ENCODE measurements around the gene CLPX. TPM values are rescaled to one million over a fixed set of nuclear protein-coding genes. Genes with fewer than 3 reads are reported as not detected.
"Not testable (repeated sequence)": the region's sequence is repeated elsewhere in the genome, so short reads cannot be mapped to it uniquely, and the experiment has no call there.

CLPX gene
- total and polyA plus RNA-seq, 11 donors, result 11.2 to 64.8 (median 54.0) TPM

GRCh38 chr15:65184305-65184867, 756 bp downstream of the CLPX start:
- Histone ChIP-seq H3K4me3 (peak overlapping the region; percentile 60 to 100 (median 86)), H3K4me1 (peaks cover 0 to 35% (median 18%) of the 10 kb centered on the region in 12 donors), H3K27me3 (no peaks in the 10 kb centered on the region), H3K36me3 (peaks cover 0 to 20% (median 9%) of the 10 kb centered on the region in 9 donors), H3K9me3 (no peaks in the 10 kb centered on the region), H3K27ac (peak overlapping the region; percentile 62 to 99 (median 96))
- whole genome bisulfite sequencing, 4 donors, result 0 to 1% (median 0%) methylated on average over 22 to 33 of the region's 33 CpGs
- peak; percentile 56 to 77 (median 62) for DNase-seq
- ATAC-seq, result peak; percentile 37 to 65 (median 48)
- intact Hi-C loops (cut with DNase I), result loop anchor here in 2 of 10 donors (2.0 to 5.0 kb wide), 3 partner anchors 52 to 120 kb away; partner anchors contain the start of genes PDCD7 (in 1 of the 2), RNU5A-1 (in 1 of the 2) and RNU5B-1 (in 1 of the 2)
- TF ChIP-seq POLR2A (IDR thresholded peaks at IDR 0.05), result no peak
- no peak for TF ChIP-seq CTCF (IDR thresholded peaks at IDR 0.05)

- Histone ChIP-seq H3K27ac (peak overlapping the region; percentile 62 to 99 (median 96)), H3K27me3 (no peaks in the 10 kb centered on the region), H3K4me1 (peaks cover 0 to 36% (median 18%) of the 10 kb centered on the region in 12 donors), H3K36me3 (peaks cover 0 to 26% (median 15%) of the 10 kb centered on the region in 9 donors), H3K9me3 (no peaks in the 10 kb centered on the region), H3K4me3 (peak overlapping the region; percentile 60 to 100 (median 86))
- DNase-seq (no peak), ATAC-seq (no peak)
- WGBS, 4 donors, result 1 to 4% (median 3%) methylated on average over 4 of the region's 4 CpGs
- intact Hi-C loops (cut with DNase I), result loop anchor here in 2 of 10 donors (2.0 to 5.0 kb wide), 3 partner anchors 52 to 121 kb away; partner anchors contain the start of genes PDCD7 (in 1 of the 2), RNU5A-1 (in 1 of the 2) and RNU5B-1 (in 1 of the 2)
- TF ChIP-seq CTCF (IDR thresholded peaks at IDR 0.05), result no peak
- no peak for TF ChIP-seq POLR2A (IDR thresholded peaks at IDR 0.05)
These were observed 1.3 kb downstream of the CLPX start for GRCh38 chr15:65183865-65184159.

GRCh38 chr15:65182538-65182937, 2.6 kb downstream of the CLPX start:
- intact Hi-C loops (cut with DNase I), result loop anchor here in 1 of 10 donors (5.0 kb wide), 1 partner anchor 50 kb away; the partner anchor contains the start of gene PDCD7
- no peak for ATAC-seq
- Histone ChIP-seq H3K4me3 (peak overlapping the region in 1 of 12 donors; percentile 92), H3K9me3 (no peaks in the 10 kb centered on the region), H3K36me3 (peaks cover 0 to 38% (median 28%) of the 10 kb centered on the region in 9 donors), H3K4me1 (peaks cover 0 to 36% (median 18%) of the 10 kb centered on the region in 12 donors), H3K27ac (no peak overlapping the region), H3K27me3 (no peaks in the 10 kb centered on the region)
- no peak for DNase-seq
- no peak for TF ChIP-seq POLR2A (IDR thresholded peaks at IDR 0.05)
- no peak for TF ChIP-seq CTCF (IDR thresholded peaks at IDR 0.05)
- WGBS, 4 donors, result 75 to 82% (median 80%) methylated on average over 4 of the region's 4 CpGs

GRCh38 chr15:65181582-65182353, 3.4 kb downstream of the CLPX start:
- H3K4me3 ChIP-seq, DNase-seq, H3K27ac ChIP-seq, H3K9me3 ChIP-seq, H3K27me3 ChIP-seq, ATAC-seq: not testable (repeated sequence)
- Histone ChIP-seq H3K4me1 (peaks cover 0 to 36% (median 18%) of the 10 kb centered on the region in 12 donors), H3K36me3 (peaks cover 0 to 46% (median 35%) of the 10 kb centered on the region in 9 donors)
- 86 to 92% (median 90%) methylated on average over 15 of the region's 15 CpGs for WGBS, 4 donors
- intact Hi-C loops (cut with DNase I), result loop anchor here in 1 of 10 donors (5.0 kb wide), 1 partner anchor 49 kb away; the partner anchor contains the start of gene PDCD7
